Panc1 (cell line): Measurements from ENCODE around the gene NAPA.

Experiments used
- CTCF ChIP-seq: fragments of 450-650 bp; IDR thresholded peaks from 2 replicates; pipeline ENCODE4 v1.5.1; 2017; ENCODE audit warnings: mild to moderate bottlenecking
- POLR2AphosphoS5 ChIP-seq: IDR thresholded peaks from 2 replicates; pipeline ENCODE4 v1.6.1; 2012; ENCODE audit warnings: mild to moderate bottlenecking, low read depth, low read length, moderate library complexity
- SIN3A ChIP-seq: IDR thresholded peaks from 2 replicates; pipeline ENCODE4 v1.6.1; 2012; ENCODE audit warnings: low read depth, mild to moderate bottlenecking, low read length, moderate library complexity, borderline replicate concordance; ENCODE audit not compliant: insufficient read depth
- TCF7L2 ChIP-seq: IDR thresholded peaks from 2 replicates; pipeline ENCODE4 v1.6.1; 2011; ENCODE audit warnings: mild to moderate bottlenecking, low read depth, low read length, inconsistent platforms
- TF ChIP-seq, protein P1 (sequence below), 2 experiments: IDR thresholded peaks; 2 replicates each; pipeline ENCODE4 v1.6.1; 2011 to 2012; ENCODE audit warnings: low read depth in 2 of 2, control low read depth in 1 of 2, low read length in 1 of 2, mild to moderate bottlenecking in 1 of 2, moderate library complexity in 1 of 2; ENCODE audit not compliant: insufficient read depth in 1 of 2

- TF ChIP-seq CTCF: no peak
- no peak for TF ChIP-seq POLR2AphosphoS5
- TF ChIP-seq, protein P1, sequence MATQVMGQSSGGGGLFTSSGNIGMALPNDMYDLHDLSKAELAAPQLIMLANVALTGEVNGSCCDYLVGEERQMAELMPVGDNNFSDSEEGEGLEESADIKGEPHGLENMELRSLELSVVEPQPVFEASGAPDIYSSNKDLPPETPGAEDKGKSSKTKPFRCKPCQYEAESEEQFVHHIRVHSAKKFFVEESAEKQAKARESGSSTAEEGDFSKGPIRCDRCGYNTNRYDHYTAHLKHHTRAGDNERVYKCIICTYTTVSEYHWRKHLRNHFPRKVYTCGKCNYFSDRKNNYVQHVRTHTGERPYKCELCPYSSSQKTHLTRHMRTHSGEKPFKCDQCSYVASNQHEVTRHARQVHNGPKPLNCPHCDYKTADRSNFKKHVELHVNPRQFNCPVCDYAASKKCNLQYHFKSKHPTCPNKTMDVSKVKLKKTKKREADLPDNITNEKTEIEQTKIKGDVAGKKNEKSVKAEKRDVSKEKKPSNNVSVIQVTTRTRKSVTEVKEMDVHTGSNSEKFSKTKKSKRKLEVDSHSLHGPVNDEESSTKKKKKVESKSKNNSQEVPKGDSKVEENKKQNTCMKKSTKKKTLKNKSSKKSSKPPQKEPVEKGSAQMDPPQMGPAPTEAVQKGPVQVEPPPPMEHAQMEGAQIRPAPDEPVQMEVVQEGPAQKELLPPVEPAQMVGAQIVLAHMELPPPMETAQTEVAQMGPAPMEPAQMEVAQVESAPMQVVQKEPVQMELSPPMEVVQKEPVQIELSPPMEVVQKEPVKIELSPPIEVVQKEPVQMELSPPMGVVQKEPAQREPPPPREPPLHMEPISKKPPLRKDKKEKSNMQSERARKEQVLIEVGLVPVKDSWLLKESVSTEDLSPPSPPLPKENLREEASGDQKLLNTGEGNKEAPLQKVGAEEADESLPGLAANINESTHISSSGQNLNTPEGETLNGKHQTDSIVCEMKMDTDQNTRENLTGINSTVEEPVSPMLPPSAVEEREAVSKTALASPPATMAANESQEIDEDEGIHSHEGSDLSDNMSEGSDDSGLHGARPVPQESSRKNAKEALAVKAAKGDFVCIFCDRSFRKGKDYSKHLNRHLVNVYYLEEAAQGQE (IDR thresholded peaks at IDR 0.05; ENCODE audit: insufficient read depth in 1 of 2, low read depth in 2 of 2, low read length in 1 of 2): no peak
- no peak for TF ChIP-seq TCF7L2
- no peak for TF ChIP-seq SIN3A
Measured at GRCh38 chr19:47506459-47506858, 8.4 kb downstream of the NAPA start.
